Activated CD8-positive, alpha-beta memory T cell treated with anti-CD3 and anti-CD28 coated beads for 48 hours (primary cell): ENCODE measurements around the gene NARS2.
"Not testable (repeated sequence)": the region's sequence is repeated elsewhere in the genome, so short reads cannot be mapped to it uniquely, and the experiment has no call there.

Experiments used
- DNase-seq, 3 experiments: peaks; one replicate each; pipeline ENCODE4 v3.0.0-alpha.2; 2020; ENCODE audit warnings: low read depth in 2 of 3, low spot score in 2 of 3

NARS2 gene

DNA sequence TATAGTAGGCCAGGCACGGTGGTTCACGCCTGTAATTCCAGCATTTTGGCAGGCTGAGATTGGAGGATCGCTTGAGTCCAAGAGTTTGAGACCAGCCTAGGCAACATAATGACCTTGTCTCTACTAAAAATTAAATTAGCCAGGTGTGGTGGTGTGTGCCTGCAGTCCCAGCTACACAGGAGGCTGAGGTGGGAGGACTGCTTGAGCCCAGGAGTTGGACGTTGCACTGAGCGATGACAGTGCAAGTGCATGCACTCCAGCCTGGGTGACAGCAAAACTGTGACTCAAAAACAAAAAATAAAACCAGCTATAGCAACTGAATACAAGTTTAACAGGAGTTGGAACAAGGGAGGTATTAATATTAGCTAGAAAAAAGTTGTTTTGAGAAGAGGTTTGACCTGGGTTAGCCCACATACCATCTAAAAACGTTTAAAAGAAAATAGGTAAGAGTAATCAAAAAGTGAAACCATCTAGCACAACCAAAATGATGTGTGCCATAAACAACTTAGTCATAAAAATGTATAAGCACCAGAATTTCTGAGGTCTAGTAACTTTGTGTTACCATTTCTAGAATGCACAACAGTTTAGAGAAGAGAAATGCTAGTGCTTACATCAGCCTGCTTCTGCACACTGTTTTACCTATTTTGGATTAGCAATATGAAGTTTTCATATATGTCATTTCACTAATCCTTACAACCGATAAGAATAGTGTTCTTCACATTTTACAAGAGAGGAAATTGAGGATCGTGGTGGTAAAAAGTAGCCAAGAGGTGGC is 26.5 kb downstream of the NARS2 start:
- no peak for DNase-seq

DNA sequence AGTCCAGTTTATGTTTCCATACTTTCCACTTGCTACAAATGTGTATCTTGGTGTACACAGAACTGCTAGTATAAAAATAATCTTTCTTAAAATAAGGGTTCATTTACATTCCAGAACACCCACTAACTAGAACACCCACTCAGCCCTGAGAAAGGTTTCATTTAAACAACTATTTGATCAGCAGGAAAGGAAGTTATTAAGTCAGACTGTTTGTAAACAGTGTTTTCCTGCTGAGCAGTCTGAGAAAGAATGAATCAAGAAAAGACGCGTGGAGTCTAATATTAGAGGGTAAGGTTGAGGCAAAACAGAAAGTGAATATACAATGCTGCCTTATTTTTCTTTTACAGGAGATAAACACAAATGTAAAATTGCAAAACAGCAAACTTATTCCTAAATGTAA is 32.7 kb downstream of the NARS2 start:
- no peak for DNase-seq

DNA sequence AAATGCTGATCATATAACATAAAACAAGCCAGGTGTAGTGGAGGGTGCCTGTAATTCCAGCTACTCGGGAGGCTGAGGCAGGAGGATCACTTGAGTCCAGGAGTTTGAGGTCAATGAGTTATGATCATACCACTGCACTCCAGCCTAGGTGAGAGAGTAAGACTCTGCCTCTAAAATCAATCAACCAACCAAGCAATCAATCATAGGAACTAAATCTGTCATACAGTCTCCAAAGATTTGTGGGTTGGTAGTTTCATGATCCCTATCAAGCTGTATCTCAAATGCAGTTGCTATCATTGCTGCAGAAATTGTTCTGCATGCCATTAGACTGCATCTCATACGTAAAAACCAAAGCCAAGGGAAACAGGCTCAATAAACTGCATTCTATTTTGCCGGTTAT is 33.1 kb downstream of the NARS2 start:
- no peak for DNase-seq

DNA sequence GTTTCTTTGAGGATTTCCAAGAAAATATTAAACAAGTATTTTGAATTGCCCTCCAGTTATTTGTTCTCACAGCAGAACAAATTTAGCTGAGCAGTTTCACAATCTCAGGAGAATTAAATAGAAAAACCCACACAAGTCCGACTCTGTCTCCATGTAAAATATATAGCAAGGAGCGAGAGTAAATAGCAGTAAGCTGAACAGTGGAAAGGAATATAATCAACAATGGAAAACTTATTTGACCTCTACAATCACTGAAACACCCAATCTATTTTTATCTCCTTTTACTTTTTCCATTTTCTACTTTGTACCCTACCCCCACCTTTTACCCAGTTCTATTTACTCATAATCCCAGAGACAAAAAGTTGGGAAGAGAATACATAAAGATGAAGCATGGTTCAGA is 34.4 kb downstream of the NARS2 start:
- no peak for DNase-seq

DNA sequence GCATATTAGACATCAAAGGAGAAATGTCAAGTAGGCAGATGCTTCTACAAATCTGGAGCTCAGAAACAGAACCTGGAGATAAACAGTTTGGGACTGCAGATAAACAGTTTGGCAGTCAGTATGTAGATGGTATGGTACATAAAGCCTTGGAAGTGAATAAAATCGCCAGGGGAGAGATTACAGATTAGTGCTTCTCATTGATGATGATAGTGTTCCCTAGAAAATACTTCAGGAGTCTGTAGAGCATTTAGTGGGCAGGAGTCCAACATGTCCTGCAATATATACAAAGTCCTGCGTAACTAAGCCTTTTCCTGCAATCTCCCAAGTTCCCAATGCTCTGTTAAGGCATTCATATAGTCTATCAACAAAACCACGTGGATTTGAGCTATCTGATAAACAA is 35.2 kb downstream of the NARS2 start:
- no peak for DNase-seq

DNA sequence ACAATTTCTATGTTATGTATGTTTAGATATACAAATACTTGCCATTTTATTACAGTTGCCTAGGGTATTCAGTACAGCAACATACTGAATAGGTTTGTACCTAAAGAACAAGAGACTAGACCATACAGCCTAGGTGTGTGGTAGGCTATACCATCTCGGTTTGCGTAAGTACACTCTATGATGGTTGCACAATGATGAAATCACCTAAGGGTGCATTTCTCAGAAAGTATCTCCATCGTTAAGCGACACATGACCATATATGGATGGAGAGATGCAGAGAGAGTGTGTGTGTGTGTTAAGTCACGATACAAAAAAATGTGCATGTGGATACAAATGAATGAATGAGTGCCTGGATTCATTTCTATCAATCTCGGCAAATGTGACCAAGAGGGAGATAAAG is 37.7 kb downstream of the NARS2 start:
- no peak for DNase-seq

DNA sequence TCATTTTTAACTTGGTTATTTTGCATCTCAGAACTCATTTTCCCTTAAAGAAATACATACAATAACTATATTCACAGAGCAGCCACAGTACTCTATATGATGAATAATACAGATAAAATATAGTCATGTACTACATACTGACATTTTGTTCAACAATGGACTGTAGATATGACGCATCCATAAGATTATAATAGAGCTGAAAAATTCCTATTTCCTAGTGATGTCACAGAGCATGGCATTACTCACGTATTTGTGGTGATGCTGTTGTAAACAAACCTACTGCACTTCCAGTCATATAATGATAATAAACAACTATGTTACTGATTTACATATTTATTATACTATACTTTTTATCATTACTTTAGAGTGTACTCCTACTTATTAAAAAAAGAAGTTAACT is 38.7 kb downstream of the NARS2 start:
- no peak for DNase-seq

DNA sequence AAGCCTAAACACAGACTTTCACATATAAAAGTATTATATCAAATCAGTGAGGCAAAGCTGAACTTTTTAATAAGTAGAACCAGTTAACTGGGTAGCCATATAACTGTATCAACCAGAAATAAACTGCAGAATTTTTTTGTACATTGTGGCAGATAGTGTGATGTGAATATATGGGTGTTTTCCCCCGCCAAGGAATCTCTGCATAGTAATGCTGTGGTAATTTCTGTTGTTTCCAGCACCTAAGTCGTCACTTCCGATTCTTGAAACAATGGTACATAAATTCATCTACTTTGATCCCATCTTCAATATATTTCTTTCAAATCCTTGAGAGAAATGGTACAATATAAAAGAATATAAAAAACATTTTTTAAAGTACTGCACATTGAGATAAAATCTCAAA is 39.6 kb downstream of the NARS2 start:
- DNase-seq = no peak

DNA sequence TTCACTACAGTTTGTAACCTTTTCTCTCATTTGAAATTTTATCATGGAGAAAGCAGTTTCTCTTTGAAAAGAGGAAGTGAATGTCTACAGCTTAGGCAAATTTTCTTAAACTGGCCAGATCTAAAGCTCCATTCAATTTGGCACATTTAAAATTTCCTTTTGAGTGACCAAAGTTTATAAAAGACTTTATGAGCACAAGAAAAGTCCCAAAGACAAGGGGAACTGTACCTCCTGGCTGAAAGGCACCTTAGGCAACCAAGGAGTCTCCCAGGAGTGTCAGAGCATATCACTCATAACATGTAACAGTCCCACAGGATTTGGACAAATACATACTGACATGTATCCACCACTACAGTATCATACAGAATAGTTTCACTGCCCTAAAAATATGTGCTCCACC is 41.3 kb downstream of the NARS2 start:
- no peak for DNase-seq

DNA sequence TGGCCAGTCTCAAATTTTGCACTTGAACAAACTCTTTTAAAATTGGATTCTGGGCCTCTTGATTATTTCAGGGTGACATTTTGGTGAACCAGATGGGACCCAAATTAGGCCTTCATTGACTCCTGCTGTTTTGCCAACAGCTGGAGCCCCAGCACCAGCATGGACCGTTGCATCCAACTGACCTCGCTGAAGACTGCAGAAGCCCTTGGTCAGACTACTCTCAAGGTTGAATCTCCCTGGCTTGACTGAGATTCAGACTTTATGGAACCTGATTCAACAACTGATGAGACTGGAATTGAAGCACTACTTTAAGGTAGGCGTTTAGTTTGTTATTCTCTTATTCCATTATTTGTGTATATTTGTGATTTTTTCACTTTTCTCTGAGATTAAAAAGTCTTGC is 41.7 kb downstream of the NARS2 start:
- DNase-seq = no peak

DNA sequence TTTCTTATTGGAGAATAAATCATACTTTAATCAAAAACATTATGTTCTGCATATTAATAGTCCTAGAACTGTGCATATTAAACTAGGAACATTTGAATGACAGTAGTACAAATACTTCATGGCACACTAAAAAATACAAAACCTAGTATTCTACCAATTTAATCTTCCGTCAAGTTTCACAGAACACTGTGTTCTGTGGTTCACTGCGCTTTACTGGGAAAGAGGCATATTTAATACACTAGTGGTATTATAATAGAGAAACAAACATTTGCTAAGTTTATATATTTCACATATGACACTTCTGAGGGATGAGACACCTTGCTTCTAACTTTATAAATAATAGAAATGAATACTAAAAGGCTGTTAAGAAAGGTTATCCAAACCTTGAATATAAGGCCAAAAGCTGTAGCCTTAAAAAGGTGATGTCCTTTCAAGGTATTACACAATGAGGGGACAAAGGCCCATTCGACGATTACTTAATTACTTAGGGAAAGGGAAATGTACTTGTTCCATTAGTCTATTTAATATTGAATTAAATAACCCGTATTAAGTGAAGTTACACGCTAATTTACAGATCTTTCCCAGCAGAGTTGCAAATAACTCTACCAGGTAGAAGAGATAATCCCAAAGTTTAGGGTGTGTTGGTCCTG is 48.0 kb downstream of the NARS2 start:
- DNase-seq = no peak

DNA sequence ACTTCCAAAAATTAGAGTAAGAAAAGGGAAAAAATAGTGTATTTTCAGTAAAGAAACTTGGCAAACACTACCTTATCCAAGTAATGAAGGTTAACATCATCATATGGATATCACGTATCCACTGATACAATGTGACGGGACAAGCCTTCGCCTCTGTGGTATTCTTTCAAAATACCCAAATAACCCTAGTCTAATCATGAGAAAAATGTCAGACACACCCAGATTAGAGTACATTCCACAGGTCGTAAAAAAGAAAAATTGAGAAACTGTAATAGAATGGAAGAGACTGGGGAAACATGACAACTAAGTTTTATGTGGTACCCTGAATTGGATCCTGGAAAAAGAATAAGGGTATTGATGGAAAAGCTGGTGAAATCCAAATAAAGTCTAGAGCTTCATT is 48.9 kb downstream of the NARS2 start:
- no peak for DNase-seq

DNA sequence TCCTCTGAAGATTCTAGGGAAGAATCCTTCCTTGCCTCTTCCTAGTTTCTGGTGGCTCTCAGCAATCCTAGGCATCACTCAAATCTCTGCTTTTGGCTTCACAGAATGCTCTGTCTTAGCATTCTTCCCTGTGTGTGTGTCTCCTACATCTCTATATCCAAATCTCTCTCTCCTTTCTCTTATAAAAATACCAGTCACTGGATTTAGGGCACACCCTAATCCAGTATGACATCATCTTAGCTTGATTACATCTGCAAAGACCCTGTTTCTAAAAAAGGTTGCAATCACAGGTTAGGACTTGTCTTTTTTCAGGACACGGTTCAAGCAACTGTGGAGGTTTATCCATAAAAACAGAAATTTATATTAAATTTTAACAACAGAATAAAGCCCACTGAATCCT is 54.4 kb downstream of the NARS2 start:
- no peak for DNase-seq

DNA sequence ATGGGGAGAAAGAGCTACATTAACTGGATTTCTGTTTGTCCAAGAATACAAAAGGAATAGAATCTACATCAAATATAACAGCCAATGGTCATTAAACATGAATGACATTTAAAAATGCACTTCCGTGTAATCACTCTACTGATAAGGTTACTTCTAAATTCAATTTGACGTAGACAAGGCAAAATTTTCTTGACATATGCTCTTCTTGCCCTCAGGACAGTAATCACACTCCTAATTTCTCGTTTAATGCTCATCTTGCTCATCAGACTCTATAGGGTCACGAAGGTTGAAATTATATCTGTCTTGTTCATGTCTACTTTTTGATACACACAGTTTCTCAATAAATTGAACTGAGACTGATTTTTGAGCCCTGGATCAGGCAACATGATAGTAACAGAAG is 58.4 kb downstream of the NARS2 start:
- no peak for DNase-seq

DNA sequence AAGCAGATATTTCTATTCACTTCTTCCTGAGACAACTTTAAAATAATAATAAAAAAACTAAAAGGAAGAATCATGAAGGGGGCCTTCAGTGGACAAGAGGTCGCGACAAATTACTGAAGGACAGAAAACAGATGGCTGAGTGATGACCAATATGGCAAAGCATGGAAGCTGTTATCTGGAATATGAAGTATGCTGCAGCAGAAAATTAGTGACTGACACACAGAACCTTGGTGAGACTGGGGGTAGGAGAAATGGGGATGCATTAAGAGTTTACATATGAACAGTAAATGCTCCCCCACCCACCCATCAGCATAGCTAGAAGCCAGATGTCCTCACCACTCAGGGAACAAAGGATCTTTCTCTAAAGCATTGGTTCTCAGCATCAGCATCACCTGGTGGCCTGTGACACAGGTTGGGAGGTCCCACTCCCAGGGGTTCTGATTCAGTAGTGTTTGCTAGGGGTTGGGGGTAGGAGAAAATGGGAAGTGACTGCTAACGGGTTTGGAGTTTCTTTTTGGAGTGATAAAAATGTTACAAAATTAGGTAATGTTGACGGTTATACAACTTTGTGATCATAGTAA is 59.7 kb downstream of the NARS2 start:
- DNase-seq = no peak

DNA sequence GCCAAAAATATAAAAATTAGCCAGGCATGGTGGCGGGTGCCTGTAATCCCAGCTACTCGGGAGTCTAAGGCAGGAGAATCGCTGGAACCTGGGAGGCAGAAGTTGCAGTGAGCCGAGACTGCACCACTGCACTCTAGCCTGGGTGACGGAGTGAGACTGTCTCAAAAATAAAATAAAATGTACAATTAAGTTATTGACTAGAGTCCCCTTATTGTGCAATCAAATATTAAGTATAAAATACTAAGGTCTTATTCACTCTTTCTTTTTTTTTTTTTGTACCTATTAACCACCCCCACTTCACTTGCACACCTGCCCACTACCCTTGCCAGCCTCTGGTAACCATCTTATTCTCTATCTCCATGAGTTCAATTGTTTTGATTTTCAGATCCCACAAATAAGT is 61.6 kb downstream of the NARS2 start:
- not testable (repeated sequence) for DNase-seq

DNA sequence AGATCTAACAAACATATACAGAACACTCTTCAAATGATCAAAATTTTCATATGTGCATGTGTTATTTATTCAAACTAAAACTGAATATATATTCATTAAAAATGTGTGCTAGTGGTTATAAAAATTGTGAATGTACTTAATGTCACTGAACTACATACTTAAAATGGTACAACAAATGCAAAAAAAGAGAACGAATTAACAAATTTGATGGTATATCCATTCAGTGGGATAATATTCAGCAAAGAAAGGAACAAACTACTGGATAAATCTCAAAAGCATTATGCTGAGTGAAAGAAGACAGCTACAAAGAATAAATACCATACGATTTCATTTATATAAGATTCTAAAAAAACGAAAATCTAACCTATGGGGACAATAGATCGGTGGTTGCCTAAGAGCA is 64.1 kb downstream of the NARS2 start:
- no peak for DNase-seq

DNA sequence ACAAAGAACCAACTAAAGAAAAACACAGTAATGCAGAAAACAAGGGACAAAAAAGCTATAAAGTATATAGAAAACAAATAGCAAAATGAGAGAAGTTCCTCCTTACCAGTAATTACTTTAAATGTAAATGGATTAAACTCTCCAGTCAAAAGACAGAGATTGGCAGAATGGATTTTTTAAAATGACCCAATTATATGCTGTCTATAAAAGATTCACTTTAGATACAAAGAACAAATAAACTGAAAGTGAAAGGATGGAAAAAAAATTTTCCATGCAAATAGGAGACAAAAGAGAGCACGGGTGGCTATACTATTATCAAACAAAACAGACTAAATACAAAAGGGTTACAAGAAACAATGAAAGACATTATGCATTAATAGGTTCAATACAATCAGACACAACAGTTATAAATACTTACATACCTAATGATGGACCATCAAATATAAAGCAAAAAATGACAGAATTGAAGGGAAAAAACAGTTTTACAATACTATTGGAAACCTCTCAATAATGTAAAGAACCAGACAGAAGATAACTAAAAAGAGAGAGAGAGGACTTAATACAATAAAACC is 64.6 kb downstream of the NARS2 start:
- no peak for DNase-seq

DNA sequence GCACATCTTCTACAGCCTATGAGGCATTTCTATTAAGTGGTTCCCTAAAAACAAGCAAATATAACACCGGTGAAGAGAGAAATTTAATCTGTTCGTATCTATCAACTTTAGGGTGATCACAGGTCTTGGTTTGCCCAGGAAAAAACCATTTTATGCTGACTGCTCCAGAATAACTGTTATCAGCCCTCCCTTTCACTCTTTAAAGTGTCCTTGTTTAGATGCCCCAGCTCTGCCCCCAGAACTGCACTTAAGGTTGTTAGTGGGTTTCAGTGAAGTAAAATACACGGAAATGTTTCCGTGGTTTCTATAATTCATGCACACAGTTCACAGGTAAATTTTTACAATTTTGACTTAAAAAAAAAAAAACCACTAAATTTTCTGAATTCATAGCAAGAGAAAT is 70.0 kb downstream of the NARS2 start:
- DNase-seq = no peak

DNA sequence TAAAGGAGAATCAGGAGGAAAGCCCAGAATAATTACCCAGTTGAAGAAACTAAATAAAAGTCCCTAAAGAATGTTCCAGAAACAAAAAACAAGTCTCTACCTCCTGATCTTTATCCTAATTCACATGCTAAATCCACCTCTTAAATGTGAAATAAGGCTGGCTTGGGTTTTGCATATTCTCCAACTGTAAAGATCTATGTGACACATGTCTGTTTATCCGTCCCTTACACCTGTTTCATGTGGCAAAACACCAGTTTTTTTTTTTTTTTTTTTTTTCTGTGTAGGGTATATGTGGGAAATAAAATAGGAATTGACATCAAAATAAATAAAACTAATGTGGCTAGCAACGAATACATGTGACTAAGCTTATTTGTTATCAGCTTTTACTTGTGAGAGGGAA is 70.5 kb downstream of the NARS2 start:
- no peak for DNase-seq

DNA sequence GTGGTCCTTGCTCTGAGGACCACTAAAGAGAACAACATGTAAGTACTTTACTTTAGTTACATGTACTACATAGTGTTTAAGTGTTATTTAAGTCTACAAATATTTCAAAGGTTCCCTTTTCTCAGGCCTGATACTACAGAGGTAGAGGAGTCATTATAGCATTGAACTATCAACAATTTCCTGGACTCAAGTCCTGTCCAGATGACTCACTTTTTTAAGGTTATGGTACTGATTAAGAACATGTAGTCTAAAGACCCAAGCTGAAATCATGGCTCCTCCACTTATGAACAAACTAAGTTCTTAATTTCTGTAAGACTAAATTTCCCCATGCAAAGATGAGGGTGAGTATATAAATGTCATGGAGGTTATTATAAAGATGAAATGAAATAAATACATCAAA is 74.7 kb downstream of the NARS2 start:
- DNase-seq = no peak

DNA sequence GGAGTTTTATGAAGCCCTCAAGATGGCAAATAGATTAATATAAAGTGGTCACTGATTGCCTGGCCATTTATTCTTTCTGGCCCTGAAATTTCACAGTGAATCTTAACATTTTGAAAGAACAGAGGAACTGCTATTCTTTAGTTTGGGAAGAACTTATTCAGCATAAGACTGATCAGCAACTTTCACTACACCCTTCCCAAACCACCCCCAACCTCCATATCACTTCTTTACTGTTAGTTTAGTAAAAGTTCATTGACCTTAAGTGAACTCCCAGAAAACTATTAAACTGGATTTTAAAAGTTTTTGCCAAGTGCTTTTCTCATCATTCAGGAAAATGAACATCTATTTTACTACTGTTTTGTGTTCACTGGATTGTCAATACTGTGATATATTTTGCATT is 77.4 kb downstream of the NARS2 start:
- DNase-seq = no peak
